RWPE1 (cell line): ENCODE measurements around the gene CYP27B1.
A peak's percentile ranks its signal among the peaks of the same experiment; 100 is the strongest.

Experiments
- CTCF ChIA-PET: fragments of 350-600 bp; sonication (Branson Sonifier 250); formaldehyde crosslinking; extraction: SDS; loops from one replicate; lab custom pipeline; 2021; lab: Yijun Ruan, JAX
- POLR2A ChIA-PET: fragments of 400-600 bp; formaldehyde crosslinking; extraction: SDS; loops from one replicate; lab custom pipeline; 2020; ENCODE audit warnings: antibody characterized with exemption; ENCODE audit not compliant: low non-redundant PET; lab: Yijun Ruan, JAX
- DNase-seq: peaks from one replicate; pipeline ENCODE4 v3.0.0; 2012; ENCODE audit warnings: low spot score
- H3K27ac ChIP-seq: fragments of 450-650 bp; 2 replicates; pipeline ENCODE4 v1.5.1; 2017
- CTCF ChIP-seq: fragments of 450-650 bp; conservative IDR thresholded peaks from 2 replicates; pipeline ENCODE4 v1.5.1; 2017; ENCODE audit warnings: low read depth, mild to moderate bottlenecking

CYP27B1 gene

DNA sequence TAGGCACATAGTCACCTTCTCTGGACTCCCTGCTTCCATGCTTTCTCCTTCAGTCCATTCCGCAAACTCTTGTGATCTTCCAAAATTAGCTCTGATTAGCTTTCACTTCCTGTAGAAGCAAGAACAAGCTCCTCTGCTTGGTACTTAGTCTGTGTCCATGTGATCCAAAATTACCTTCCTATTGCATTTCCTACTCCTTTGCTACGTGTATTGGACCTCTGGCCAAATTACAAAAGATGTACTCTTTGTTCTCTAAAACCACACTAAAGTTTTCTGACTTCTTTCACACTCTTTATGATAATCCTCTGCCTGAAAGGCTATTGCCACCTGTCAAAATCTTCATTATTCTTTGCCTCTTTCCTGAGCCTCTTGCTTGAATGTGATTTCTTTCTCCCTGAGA, 14.9 kb upstream of the CYP27B1 start:
- ChIA-PET CTCF (interaction anchor here (0.8 to 1.4 kb wide), 4 partner anchors 10 to 26 kb away, joined by 3 to 6 read pairs (median 4); partner anchors contain the start of genes EEF1AKMT3 and METTL1), POLR2A (no interaction called here)
- DNase-seq: no peak
- TF ChIP-seq CTCF: no peak
- H3K27ac ChIP-seq: no peak overlapping the region

GRCh38 chr12:57781244-57781643, 14.4 kb upstream of the CYP27B1 start:
- DNase-seq: no peak
- TF ChIP-seq CTCF: no peak
- POLR2A ChIA-PET: no interaction called here
- H3K27ac ChIP-seq: no peak overlapping the region
- CTCF ChIA-PET: interaction anchor here (0.8 to 1.4 kb wide), 4 partner anchors 9 to 25 kb away, joined by 3 to 6 read pairs (median 4); partner anchors contain the start of genes EEF1AKMT3 and METTL1

- POLR2A ChIA-PET: interaction anchor here (0.6 kb wide), 1 partner anchor 8 kb away, joined by 5 read pairs; no protein-coding TSS in a partner anchor
- DNase-seq: no peak
- CTCF ChIA-PET: interaction anchor here (1.4 kb wide), 1 partner anchor 20 kb away, joined by 3 read pairs; no protein-coding TSS in a partner anchor
- H3K27ac ChIP-seq: 0 out of 2 replicates have a peak overlapping the region, but pooled peaks have one; percentile 10
- TF ChIP-seq CTCF: no peak
Measured at GRCh38 chr12:57780284-57780897, 13.5 kb upstream of the CYP27B1 start.

- DNase-seq: no peak
- ChIA-PET CTCF (interaction anchor here (1.0 kb wide), 1 partner anchor 20 kb away, joined by 3 read pairs; no protein-coding TSS in a partner anchor), POLR2A (interaction anchor here (0.6 kb wide), 1 partner anchor 9 kb away, joined by 5 read pairs; no protein-coding TSS in a partner anchor)
- TF ChIP-seq CTCF: no peak
- no peak overlapping the region for H3K27ac ChIP-seq
Measured at GRCh38 chr12:57779736-57780135, 12.9 kb upstream of the CYP27B1 start.

DNA sequence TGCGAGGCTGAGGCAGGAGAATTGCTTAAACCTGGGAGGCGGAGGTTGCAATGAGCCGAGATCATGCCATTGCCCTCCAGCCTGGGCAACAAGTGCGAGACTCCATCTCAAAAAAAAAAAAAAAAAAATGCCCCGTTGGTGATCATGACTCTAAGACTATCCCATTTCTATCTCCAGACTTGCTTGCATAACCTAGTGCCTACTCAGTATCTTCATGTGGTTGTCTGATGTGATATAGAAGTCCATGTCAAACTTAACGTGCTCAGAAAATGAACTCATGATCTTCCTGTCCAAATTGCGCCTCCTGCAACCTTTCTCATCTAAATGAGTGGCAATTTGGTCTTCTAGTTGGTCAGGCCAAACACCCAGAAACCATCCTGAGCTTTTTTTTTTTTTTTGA, 11.0 kb upstream of the CYP27B1 start:
- ChIA-PET POLR2A (no interaction called here), CTCF (interaction anchor here (0.6 kb wide), 1 partner anchor 12 kb away, joined by 3 read pairs; no protein-coding TSS in a partner anchor)
- no peak for TF ChIP-seq CTCF
- H3K27ac ChIP-seq: no peak overlapping the region
- no peak for DNase-seq

GRCh38 chr12:57777367-57777766, 10.5 kb upstream of the CYP27B1 start:
- no peak overlapping the region for H3K27ac ChIP-seq
- no peak for DNase-seq
- CTCF ChIA-PET: no interaction called here
- no peak for TF ChIP-seq CTCF
- POLR2A ChIA-PET: no interaction called here
